Measurements from ENCODE around the gene TTLL11.
"Not testable (repeated sequence)": the region's sequence is repeated elsewhere in the genome, so short reads cannot be mapped to it uniquely, and the experiment has no call there.

Gene TTLL11

DNA sequence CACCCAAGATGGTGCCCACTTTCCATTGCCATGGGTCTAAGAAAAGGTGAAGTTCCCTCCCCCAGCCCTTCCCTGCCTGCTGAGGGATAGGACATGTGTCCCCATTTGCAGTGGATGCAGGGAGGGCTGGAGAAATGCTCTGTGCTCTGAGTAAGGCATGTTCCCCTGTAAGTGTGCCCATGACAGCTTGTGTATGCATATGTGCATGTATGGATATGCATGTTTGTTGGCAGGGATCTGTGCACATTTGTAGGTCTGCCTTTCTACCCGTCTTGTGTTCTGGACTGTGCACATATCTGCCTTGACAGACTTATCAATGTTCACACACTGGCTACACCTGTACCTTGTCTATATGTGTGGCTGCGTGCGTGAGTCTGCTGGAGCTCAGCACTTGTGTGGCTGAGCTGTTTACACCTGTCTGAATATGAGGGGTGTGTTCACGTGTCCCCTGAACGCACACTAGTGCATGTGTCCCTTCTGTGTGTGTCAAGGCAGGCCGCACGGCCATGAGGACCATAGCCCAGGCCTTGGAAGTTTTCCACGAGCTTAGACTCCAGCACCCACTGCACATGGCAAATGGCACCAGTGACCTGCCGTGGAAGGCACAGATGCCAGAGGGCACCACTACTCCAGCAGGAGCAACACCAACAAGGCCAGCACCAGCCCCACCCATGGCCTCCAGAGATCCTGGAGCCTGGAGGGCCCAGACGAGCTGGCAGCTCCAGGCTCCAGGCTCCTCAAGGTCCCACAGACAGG is 27.4 kb upstream of the TTLL11 start:
- no peak for DNase-seq (ENCODE audit: insufficient read length, low spot score)
- TF ChIP-seq POLR2AphosphoS5 (IDR thresholded peaks at IDR 0.05; ENCODE audit: low read depth, low read length), result no peak
- no peak for TF ChIP-seq POLR2A (IDR thresholded peaks at IDR 0.05; ENCODE audit: low read depth, low read length)
- TF ChIP-seq POU2F2 (IDR thresholded peaks at IDR 0.05; ENCODE audit: low read depth, low read length), result no peak
- TF ChIP-seq PAX5 (IDR thresholded peaks at IDR 0.05; ENCODE audit: insufficient read depth, low read length, severe bottlenecking), result no peak
- TF ChIP-seq SPI1 (IDR thresholded peaks at IDR 0.05; ENCODE audit: low read depth, low read length), result no peak
- no peak for TF ChIP-seq TAF1 (IDR thresholded peaks at IDR 0.05; ENCODE audit: low read depth, low read length)
- no peak for FAIRE-seq

DNA sequence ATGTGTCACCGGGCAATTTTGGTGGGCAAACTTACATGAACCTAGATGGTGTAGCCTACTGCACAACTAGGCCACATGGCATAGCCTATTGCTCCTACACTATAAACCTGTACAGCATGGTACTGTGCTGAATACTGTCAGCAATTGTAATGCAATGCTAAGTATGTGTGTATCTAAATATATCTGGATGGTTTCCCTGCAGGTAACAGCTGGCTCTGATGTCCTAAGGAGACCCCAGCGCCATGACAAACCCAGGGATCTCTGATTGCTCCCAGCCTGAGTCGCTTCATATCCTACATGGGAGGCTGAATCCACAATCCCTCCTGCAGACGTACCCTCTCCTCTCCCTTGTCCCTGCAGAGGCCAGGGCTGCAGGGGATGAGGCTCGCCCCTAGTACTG is 26.6 kb upstream of the TTLL11 start:
- DNase-seq (ENCODE audit: insufficient read length, low spot score) (no peak), FAIRE-seq (no peak)
- TF ChIP-seq TAF1 (IDR thresholded peaks at IDR 0.05; ENCODE audit: low read depth, low read length), result no peak
- TF ChIP-seq POLR2AphosphoS5 (IDR thresholded peaks at IDR 0.05; ENCODE audit: low read depth, low read length), result no peak
- TF ChIP-seq PAX5 (IDR thresholded peaks at IDR 0.05; ENCODE audit: insufficient read depth, low read length, severe bottlenecking), result no peak
- TF ChIP-seq POU2F2 (IDR thresholded peaks at IDR 0.05; ENCODE audit: low read depth, low read length), result no peak
- TF ChIP-seq SPI1 (IDR thresholded peaks at IDR 0.05; ENCODE audit: low read depth, low read length), result no peak
- TF ChIP-seq POLR2A (IDR thresholded peaks at IDR 0.05; ENCODE audit: low read depth, low read length), result no peak

DNA sequence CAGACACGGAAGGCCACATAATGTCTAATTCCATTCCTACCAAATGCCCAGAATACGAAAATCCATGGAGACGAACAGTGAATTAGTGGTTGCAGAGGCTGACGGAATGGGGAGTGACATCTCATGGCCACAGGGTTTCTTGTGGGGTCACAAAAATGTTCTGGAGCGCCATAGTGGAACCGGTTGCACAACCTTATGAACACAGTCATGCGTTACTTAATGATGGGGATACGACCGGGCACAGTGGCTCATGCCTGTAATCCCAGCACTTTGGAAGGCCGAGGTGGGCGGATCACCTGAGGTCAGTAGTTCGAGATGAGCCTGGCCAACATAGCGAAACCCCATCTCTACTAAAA is 26.0 kb upstream of the TTLL11 start:
- FAIRE-seq (no peak), DNase-seq (ENCODE audit: insufficient read length, low spot score) (no peak)
- no peak for TF ChIP-seq SPI1 (IDR thresholded peaks at IDR 0.05; ENCODE audit: low read depth, low read length)
- TF ChIP-seq POLR2AphosphoS5 (IDR thresholded peaks at IDR 0.05; ENCODE audit: low read depth, low read length), result no peak
- TF ChIP-seq PAX5 (IDR thresholded peaks at IDR 0.05; ENCODE audit: insufficient read depth, low read length, severe bottlenecking), result no peak
- no peak for TF ChIP-seq POU2F2 (IDR thresholded peaks at IDR 0.05; ENCODE audit: low read depth, low read length)
- TF ChIP-seq TAF1 (IDR thresholded peaks at IDR 0.05; ENCODE audit: low read depth, low read length), result no peak
- TF ChIP-seq POLR2A (IDR thresholded peaks at IDR 0.05; ENCODE audit: low read depth, low read length), result no peak

DNA sequence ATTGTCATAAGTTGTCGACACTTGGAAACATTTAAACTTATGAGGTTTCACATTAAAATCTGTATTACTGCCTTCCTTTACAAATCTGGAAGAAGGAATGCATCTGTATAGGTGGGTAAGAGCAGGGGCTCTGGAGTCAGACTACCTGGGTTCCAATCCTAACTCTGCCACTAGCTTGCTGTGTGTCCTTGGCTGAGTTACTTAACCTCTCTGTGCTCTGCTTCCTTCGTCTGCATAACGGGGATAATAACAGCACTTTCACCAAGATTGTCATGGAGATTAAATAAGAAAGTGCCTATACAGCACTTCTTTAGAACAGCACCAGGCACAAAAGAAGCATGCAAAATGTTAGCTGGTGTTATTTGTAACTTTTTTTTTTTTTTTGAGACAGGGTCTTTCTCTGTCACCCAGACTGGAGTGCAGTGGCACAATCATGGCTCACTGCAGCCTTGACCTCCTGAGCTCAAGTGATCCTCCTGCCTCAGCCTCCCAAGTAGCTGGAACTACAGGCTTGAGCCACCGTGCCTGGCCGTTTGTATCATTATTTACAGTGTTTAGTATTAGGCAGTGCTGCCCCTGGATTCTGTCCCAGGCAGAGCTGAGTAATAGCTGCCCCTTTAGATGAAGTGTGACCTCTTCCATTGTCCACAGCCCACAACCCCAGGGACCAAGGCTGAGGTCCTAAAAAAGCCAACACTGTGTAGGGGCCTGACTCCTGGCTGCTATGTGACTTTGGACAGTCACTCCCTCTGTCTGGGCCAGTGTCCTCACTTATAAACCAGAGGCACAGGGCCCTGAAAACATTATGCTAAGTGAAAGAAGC is 25.4 kb upstream of the TTLL11 start:
- TF ChIP-seq POU2F2 (IDR thresholded peaks at IDR 0.05; ENCODE audit: low read depth, low read length) (no peak), SPI1 (IDR thresholded peaks at IDR 0.05; ENCODE audit: low read depth, low read length) (no peak), POLR2A (IDR thresholded peaks at IDR 0.05; ENCODE audit: low read depth, low read length) (no peak), TAF1 (IDR thresholded peaks at IDR 0.05; ENCODE audit: low read depth, low read length) (no peak), PAX5 (IDR thresholded peaks at IDR 0.05; ENCODE audit: insufficient read depth, low read length, severe bottlenecking) (no peak), POLR2AphosphoS5 (IDR thresholded peaks at IDR 0.05; ENCODE audit: low read depth, low read length) (no peak)
- FAIRE-seq, result no peak

DNA sequence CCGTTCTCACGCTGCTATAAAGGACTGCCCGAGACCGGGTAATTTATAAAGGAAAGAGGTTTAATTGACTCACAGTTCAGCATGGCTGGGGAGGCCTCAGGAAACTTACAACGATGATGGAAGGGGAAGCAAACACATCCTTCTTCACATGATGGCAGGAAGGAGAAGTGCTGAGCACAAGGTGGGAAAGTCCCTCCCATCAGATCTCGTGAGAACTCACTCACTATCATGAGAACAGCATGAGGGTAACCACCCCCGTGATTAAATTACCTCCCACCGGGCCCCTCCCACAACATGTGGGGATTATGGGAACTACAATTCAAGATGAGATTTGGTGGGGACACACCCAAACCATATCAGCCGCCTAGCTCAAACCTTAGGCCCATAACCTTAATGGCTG is 24.1 kb upstream of the TTLL11 start:
- not testable (repeated sequence) for FAIRE-seq; DNase-seq (ENCODE audit: insufficient read length, low spot score)

More for the DNA sequence above, 25.4 kb upstream of the TTLL11 start:
- DNase-seq (ENCODE audit: insufficient read length, low spot score), result no peak

DNA sequence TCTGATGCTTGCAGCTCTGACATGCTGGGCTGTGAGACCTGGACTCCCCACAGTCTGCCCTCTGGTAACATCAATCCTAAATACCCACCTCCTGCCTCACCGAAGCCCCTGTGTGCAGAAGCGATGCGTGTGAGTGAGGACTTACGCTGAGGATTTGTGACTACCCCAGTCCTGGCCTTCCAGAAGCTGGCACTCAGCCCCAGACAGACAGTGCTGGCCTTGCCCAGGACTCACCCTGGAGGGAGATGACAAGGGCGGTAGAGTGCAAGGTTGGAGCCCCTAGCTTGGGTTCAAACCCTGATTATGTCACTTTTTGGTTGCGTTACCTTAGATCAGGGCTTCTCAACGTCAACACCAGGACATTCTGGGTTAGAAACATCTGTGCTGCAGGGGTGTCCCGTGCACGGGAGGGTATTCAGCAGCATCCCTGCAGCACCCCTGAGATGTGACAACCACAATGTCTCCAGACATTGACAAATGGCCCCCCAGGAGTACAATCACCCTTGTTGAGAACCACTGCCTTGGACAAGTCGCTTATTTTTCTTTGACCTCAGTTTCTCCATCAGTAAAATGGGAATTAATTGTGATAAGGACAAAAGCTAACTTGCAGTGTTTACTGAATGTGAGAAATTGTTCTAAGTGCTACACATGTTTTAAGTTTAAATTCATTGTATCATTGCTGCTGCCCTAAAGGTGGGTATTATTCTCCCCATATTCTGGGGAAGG is 23.5 kb upstream of the TTLL11 start:
- TF ChIP-seq TAF1 (IDR thresholded peaks at IDR 0.05; ENCODE audit: low read depth, low read length) (no peak), PAX5 (IDR thresholded peaks at IDR 0.05; ENCODE audit: insufficient read depth, low read length, severe bottlenecking) (no peak), POLR2A (IDR thresholded peaks at IDR 0.05; ENCODE audit: low read depth, low read length) (no peak), POU2F2 (IDR thresholded peaks at IDR 0.05; ENCODE audit: low read depth, low read length) (no peak), POLR2AphosphoS5 (IDR thresholded peaks at IDR 0.05; ENCODE audit: low read depth, low read length) (no peak), SPI1 (IDR thresholded peaks at IDR 0.05; ENCODE audit: low read depth, low read length) (no peak)
- DNase-seq (ENCODE audit: insufficient read length, low spot score), result no peak
- FAIRE-seq, result no peak

DNA sequence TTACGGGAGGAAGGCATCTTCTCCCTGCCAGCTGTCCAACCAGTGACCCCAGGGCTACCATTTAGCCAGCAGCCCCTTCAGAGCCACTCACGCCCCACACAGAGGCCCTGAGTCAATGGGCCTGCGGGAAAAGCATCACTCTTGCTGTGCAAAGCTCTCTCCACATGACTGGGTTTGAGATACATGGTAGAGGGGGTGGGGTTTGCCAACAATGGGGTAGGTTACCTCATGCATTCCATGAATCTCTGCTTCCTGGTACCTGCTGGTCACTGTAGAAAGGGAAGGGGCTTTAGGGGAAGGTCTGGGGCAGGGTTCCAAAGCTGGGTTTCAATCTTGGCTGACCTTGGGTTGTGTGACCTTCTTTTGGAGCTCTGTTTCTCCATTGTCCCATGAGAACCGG is 22.9 kb upstream of the TTLL11 start:
- DNase-seq (ENCODE audit: insufficient read length, low spot score), result no peak
- TF ChIP-seq POLR2A (IDR thresholded peaks at IDR 0.05; ENCODE audit: low read depth, low read length) (no peak), TAF1 (IDR thresholded peaks at IDR 0.05; ENCODE audit: low read depth, low read length) (no peak), POLR2AphosphoS5 (IDR thresholded peaks at IDR 0.05; ENCODE audit: low read depth, low read length) (no peak), PAX5 (IDR thresholded peaks at IDR 0.05; ENCODE audit: insufficient read depth, low read length, severe bottlenecking) (no peak), SPI1 (IDR thresholded peaks at IDR 0.05; ENCODE audit: low read depth, low read length) (no peak), POU2F2 (IDR thresholded peaks at IDR 0.05; ENCODE audit: low read depth, low read length) (no peak)
- FAIRE-seq, result no peak

DNA sequence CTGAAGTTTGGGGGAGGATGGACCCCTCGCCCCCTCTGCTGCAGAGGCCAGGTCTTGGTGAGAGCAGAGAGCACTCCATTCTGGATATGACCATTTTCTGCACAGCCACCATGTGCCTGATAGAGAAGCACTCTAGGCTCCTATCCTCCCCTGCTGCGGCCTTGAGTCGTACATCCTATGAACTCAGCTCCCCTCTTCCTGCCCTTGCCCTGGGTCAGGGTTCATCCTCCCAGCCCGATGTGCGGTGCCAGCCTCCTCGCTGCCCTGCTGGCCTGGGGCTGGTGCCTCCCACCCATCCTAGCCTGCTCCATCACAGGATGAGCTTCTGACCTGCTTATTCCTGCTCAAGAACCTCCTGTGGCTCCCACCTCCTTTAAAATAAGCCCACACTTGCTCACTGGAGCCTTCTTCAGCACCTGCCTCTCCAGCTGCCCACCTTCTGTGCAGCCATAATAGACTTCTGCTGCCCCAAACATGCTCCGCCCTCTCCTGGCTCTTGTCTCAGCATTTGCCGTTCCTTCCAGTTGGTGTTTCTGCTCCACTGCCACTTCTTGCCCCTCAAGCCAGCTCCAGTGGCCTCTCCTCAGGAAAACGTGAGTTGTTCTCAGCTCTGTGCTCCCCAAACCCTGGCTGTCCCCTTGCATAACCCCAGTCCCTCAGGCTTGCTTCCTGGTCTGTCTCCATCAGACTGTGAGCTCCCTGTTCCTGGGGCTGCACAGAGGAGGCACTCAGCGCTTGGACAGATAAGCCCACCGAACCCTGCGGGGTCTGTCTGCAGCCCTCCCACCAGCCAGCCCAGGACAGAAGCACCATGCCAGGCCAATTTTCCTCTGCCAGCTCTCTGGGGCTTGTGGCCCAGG is 22.3 kb upstream of the TTLL11 start:
- DNase-seq (ENCODE audit: insufficient read length, low spot score) (no peak), FAIRE-seq (no peak)
- TF ChIP-seq SPI1 (IDR thresholded peaks at IDR 0.05; ENCODE audit: low read depth, low read length) (no peak), POLR2A (IDR thresholded peaks at IDR 0.05; ENCODE audit: low read depth, low read length) (no peak), POU2F2 (IDR thresholded peaks at IDR 0.05; ENCODE audit: low read depth, low read length) (no peak), PAX5 (IDR thresholded peaks at IDR 0.05; ENCODE audit: insufficient read depth, low read length, severe bottlenecking) (no peak), POLR2AphosphoS5 (IDR thresholded peaks at IDR 0.05; ENCODE audit: low read depth, low read length) (no peak), TAF1 (IDR thresholded peaks at IDR 0.05; ENCODE audit: low read depth, low read length) (no peak)

Measured in GM12891 (cell line).